ENCODE measurements around the gene LAMB1.

Gene LAMB1

GRCh38 chr7:107915541-107915940 lies 87.4 kb downstream of the LAMB1 start:
- DNase-seq (ENCODE audit: extremely low spot score), result no peak
- ChIA-PET CTCF (interaction anchor here (1.0 kb wide), 1 partner anchor 20 kb away, joined by 3 read pairs; no protein-coding TSS in a partner anchor), POLR2A (interaction anchor here (0.6 kb wide), 1 partner anchor 541 kb away, joined by 3 read pairs; the partner anchor contains the start of gene NRCAM)
- no peak for TF ChIP-seq CTCF (IDR thresholded peaks at IDR 0.05; ENCODE audit: control extremely low read depth, extremely low read depth, low read depth, missing control alignments)

- no peak for DNase-seq (ENCODE audit: extremely low spot score)
- no peak for TF ChIP-seq CTCF (IDR thresholded peaks at IDR 0.05; ENCODE audit: control extremely low read depth, extremely low read depth, low read depth, missing control alignments)
- POLR2A ChIA-PET, result no interaction called here
- CTCF ChIA-PET, result no interaction called here
Measured at GRCh38 chr7:107914831-107915230, 88.1 kb downstream of the LAMB1 start.

- no peak for TF ChIP-seq CTCF (IDR thresholded peaks at IDR 0.05; ENCODE audit: control extremely low read depth, extremely low read depth, low read depth, missing control alignments)
- ChIA-PET POLR2A (no interaction called here), CTCF (no interaction called here)
- no peak for DNase-seq (ENCODE audit: extremely low spot score)
Measured at GRCh38 chr7:107913851-107914250, 89.1 kb downstream of the LAMB1 start.

GRCh38 chr7:107911981-107912380 lies 91.0 kb downstream of the LAMB1 start:
- no peak for TF ChIP-seq CTCF (IDR thresholded peaks at IDR 0.05; ENCODE audit: control extremely low read depth, extremely low read depth, low read depth, missing control alignments)
- DNase-seq (ENCODE audit: extremely low spot score), result no peak
- ChIA-PET POLR2A (no interaction called here), CTCF (interaction anchor here (0.9 to 1.6 kb wide), 6 partner anchors 10 to 234 kb away, joined by 3 to 5 read pairs (median 3); no protein-coding TSS in a partner anchor)

- no peak for TF ChIP-seq CTCF (IDR thresholded peaks at IDR 0.05; ENCODE audit: control extremely low read depth, extremely low read depth, low read depth, missing control alignments)
- DNase-seq (ENCODE audit: extremely low spot score), result no peak
Measured at GRCh38 chr7:107909445-107909844, 93.5 kb downstream of the LAMB1 start.

GRCh38 chr7:107907790-107908189 lies 95.2 kb downstream of the LAMB1 start:
- no peak for DNase-seq (ENCODE audit: extremely low spot score)
- ChIA-PET POLR2A (no interaction called here), CTCF (no interaction called here)
- TF ChIP-seq CTCF (IDR thresholded peaks at IDR 0.05; ENCODE audit: control extremely low read depth, extremely low read depth, low read depth, missing control alignments), result no peak

More at GRCh38 chr7:107909445-107909844, 93.5 kb downstream of the LAMB1 start:
- CTCF ChIA-PET, result interaction anchor here (0.6 to 1.4 kb wide), 3 partner anchors 19 to 396 kb away, joined by 3 to 4 read pairs (median 3); no protein-coding TSS in a partner anchor
- POLR2A ChIA-PET, result interaction anchor here (0.7 kb wide), 1 partner anchor 1825 kb away, joined by 6 read pairs; no protein-coding TSS in a partner anchor

Data from GM10248 (cell line).